ENCODE measurements around the gene ARHGAP9. TPM values are rescaled to one million over a fixed set of nuclear protein-coding genes. Genes with fewer than 3 reads are reported as not detected.
"Not testable (repeated sequence)": the region's sequence is repeated elsewhere in the genome, so short reads cannot be mapped to it uniquely, and the experiment has no call there.

The ARHGAP9 gene
- total RNA-seq, 1 donor from 2014 or later: 1.1 TPM

DNA sequence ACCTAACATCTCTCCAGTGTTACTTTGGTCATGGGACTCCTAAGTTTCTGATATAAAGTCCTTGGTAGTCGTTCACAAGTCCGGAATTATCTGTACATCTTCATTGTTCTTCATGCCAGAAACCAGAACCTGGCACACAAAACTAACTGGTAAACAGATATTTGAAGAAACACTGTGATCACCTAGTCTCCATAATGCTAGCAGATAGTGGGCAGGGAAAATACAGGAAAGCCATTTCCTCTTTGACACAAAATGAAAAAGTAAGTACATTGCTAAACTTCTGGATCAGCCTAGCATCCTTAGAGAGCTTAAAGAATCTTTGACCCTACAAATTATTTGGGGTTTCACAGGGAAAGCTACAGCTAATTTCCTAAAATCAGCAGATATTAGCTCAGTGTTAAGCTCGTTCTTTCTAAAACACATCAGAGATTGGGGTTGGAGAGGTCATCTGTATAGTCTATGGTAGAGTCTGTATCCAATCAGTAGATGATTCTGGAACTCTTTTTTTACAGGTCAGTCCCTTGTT is 35.8 kb upstream of the ARHGAP9 start:
- DNase-seq (ENCODE audit: low read depth): no peak
- Histone ChIP-seq H3K36me3 (ENCODE audit: control insufficient read depth, insufficient read depth, low read length) (peaks cover 3% of the 10 kb centered on the region), H3K27me3 (ENCODE audit: control insufficient read depth, insufficient read depth, low read length) (no peaks in the 10 kb centered on the region), H3K4me3 (ENCODE audit: low read depth, low read length) (no peak overlapping the region)
- TF ChIP-seq, protein P1, sequence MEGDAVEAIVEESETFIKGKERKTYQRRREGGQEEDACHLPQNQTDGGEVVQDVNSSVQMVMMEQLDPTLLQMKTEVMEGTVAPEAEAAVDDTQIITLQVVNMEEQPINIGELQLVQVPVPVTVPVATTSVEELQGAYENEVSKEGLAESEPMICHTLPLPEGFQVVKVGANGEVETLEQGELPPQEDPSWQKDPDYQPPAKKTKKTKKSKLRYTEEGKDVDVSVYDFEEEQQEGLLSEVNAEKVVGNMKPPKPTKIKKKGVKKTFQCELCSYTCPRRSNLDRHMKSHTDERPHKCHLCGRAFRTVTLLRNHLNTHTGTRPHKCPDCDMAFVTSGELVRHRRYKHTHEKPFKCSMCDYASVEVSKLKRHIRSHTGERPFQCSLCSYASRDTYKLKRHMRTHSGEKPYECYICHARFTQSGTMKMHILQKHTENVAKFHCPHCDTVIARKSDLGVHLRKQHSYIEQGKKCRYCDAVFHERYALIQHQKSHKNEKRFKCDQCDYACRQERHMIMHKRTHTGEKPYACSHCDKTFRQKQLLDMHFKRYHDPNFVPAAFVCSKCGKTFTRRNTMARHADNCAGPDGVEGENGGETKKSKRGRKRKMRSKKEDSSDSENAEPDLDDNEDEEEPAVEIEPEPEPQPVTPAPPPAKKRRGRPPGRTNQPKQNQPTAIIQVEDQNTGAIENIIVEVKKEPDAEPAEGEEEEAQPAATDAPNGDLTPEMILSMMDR (IDR thresholded peaks at IDR 0.05; ENCODE audit: insufficient read depth, low read length, poor library complexity, severe bottlenecking): no peak

DNA sequence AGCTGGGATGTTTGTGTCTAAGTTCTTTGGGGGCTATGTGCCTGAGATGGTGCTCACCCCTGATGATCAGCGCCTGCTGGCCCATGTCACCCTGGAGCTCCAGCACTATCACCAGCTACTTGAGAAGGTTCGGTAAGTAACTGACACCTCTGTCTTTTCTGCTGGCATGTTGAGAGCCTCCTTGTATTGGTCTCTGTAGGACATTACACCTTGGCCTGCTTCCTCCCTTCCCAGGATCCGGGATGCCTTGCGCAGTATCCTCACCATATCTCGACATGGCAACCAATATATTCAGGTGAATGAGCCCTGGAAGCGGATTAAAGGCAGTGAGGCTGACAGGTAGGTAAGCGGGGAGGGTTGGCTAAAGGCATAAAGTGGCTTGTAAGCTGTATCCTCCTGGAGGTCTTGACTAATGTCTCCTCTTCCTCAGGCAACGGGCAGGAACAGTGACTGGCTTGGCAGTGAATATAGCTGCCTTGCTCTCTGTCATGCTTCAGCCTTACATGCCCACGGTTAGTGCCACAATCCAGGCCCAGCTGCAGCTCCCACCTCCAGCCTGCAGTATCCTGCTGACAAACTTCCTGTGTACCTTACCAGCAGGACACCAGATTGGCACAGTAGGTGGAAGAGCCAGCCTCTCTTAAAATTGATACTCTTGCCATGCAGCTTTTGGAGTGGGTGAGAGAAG is 35.2 kb upstream of the ARHGAP9 start:
- DNase-seq (ENCODE audit: low read depth): no peak
- peaks cover 3% of the 10 kb centered on the region for H3K36me3 ChIP-seq (ENCODE audit: control insufficient read depth, insufficient read depth, low read length)
- TF ChIP-seq, protein P1 (IDR thresholded peaks at IDR 0.05; ENCODE audit: insufficient read depth, low read length, poor library complexity, severe bottlenecking): no peak

GRCh38 chr12:57514246-57514645 is 34.6 kb upstream of the ARHGAP9 start:
- not testable (repeated sequence) for H3K36me3 ChIP-seq (ENCODE audit: control insufficient read depth, insufficient read depth, low read length); H3K27me3 ChIP-seq (ENCODE audit: control insufficient read depth, insufficient read depth, low read length); H3K4me3 ChIP-seq (ENCODE audit: low read depth, low read length); DNase-seq (ENCODE audit: low read depth)

More for the DNA sequence above, 35.2 kb upstream of the ARHGAP9 start:
- Histone ChIP-seq H3K27me3 (ENCODE audit: control insufficient read depth, insufficient read depth, low read length) (no peaks in the 10 kb centered on the region), H3K4me3 (ENCODE audit: low read depth, low read length) (no peak overlapping the region)

DNA sequence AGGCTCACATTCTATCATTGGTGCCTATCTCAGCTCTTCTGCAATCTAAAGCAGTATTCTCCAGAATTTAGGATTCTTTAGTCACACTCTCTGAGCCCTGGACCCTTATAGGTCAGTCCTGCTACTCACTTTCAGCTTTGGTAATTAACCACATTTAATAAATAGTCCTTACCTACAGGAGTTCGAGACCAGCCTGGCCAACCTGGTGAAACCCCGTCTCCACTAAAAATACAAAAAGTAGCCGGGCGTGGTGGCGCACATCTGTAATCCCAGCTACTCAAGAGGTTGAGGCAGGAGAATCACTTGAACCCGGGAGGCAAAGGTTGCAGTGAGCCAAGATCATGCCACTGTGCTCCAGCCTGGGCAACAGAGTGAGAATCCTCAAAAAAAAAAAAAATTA is 34.0 kb upstream of the ARHGAP9 start:
- not testable (repeated sequence) for H3K4me3 ChIP-seq (ENCODE audit: low read depth, low read length); DNase-seq (ENCODE audit: low read depth); H3K27me3 ChIP-seq (ENCODE audit: control insufficient read depth, insufficient read depth, low read length); H3K36me3 ChIP-seq (ENCODE audit: control insufficient read depth, insufficient read depth, low read length)

GRCh38 chr12:57513266-57513665 is 33.6 kb upstream of the ARHGAP9 start:
- TF ChIP-seq, protein P1 (IDR thresholded peaks at IDR 0.05; ENCODE audit: insufficient read depth, low read length, poor library complexity, severe bottlenecking): no peak
- H3K27me3 ChIP-seq (ENCODE audit: control insufficient read depth, insufficient read depth, low read length): no peaks in the 10 kb centered on the region
- peaks cover 3% of the 10 kb centered on the region for H3K36me3 ChIP-seq (ENCODE audit: control insufficient read depth, insufficient read depth, low read length)
- no peak overlapping the region for H3K4me3 ChIP-seq (ENCODE audit: low read depth, low read length)
- DNase-seq (ENCODE audit: low read depth): no peak

DNA sequence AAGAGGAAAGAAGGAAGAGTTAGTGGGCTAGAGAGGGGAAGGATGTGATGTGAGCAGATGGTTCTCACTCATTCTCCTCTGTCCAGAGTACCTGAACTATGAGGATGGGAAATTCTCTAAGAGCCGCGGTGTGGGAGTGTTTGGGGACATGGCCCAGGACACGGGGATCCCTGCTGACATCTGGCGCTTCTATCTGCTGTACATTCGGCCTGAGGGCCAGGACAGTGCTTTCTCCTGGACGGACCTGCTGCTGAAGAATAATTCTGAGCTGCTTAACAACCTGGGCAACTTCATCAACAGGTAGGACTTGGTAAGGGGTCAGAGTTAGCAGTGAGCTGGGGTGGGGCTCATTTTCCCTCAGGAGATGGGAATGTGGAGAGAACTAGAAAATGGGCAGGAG is 33.0 kb upstream of the ARHGAP9 start:
- peaks cover 3% of the 10 kb centered on the region for H3K36me3 ChIP-seq (ENCODE audit: control insufficient read depth, insufficient read depth, low read length)
- DNase-seq (ENCODE audit: low read depth): no peak
- no peak overlapping the region for H3K4me3 ChIP-seq (ENCODE audit: low read depth, low read length)
- TF ChIP-seq, protein P1 (IDR thresholded peaks at IDR 0.05; ENCODE audit: insufficient read depth, low read length, poor library complexity, severe bottlenecking): no peak
- H3K27me3 ChIP-seq (ENCODE audit: control insufficient read depth, insufficient read depth, low read length): no peaks in the 10 kb centered on the region

Measured in kidney epithelial cell (primary cell).